OCI-LY7 (cell line): Measurements from ENCODE around the gene AVPR2.

Source experiments
- EZH2phosphoT487 ChIP-seq: fragments of 200-600 bp; sonication (generic); IDR thresholded peaks from 2 replicates; pipeline ENCODE4 v1.6.1; 2018; ENCODE audit warnings: low read depth, borderline replicate concordance, mild to moderate bottlenecking, mixed run types, antibody characterized with exemption, low read length, moderate library complexity, mixed read lengths
- TF ChIP-seq, protein P1 (sequence below): fragments of 200-600 bp; sonication (generic); conservative IDR thresholded peaks from 2 replicates; pipeline ENCODE4 v1.5.1; 2014; ENCODE audit warnings: mild to moderate bottlenecking, antibody characterized with exemption, low read length, moderate library complexity, mixed read lengths

- TF ChIP-seq EZH2phosphoT487, result no peak
- TF ChIP-seq, protein P1, sequence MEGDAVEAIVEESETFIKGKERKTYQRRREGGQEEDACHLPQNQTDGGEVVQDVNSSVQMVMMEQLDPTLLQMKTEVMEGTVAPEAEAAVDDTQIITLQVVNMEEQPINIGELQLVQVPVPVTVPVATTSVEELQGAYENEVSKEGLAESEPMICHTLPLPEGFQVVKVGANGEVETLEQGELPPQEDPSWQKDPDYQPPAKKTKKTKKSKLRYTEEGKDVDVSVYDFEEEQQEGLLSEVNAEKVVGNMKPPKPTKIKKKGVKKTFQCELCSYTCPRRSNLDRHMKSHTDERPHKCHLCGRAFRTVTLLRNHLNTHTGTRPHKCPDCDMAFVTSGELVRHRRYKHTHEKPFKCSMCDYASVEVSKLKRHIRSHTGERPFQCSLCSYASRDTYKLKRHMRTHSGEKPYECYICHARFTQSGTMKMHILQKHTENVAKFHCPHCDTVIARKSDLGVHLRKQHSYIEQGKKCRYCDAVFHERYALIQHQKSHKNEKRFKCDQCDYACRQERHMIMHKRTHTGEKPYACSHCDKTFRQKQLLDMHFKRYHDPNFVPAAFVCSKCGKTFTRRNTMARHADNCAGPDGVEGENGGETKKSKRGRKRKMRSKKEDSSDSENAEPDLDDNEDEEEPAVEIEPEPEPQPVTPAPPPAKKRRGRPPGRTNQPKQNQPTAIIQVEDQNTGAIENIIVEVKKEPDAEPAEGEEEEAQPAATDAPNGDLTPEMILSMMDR, result no peak
Measured at GRCh38 chrX:153921070-153921469, 16.6 kb downstream of the AVPR2 start.
